Activated CD8-positive, alpha-beta T cell treated with anti-CD3 and anti-CD28 coated beads for 36 hours (primary cell): ENCODE measurements around the gene THOP1. TPM values are rescaled to one million over a fixed set of nuclear protein-coding genes. Genes with fewer than 3 reads are reported as not detected.

Experiments used
- ATAC-seq: fragments of 200-7000 bp; cut with Tn5 transposase; one replicate; pipeline ENCODE4 v1.10.0; 2021; ENCODE audit warnings: mild to moderate bottlenecking, moderate library complexity
- CTCF ChIA-PET: fragments of 350-600 bp; sonication (Branson Sonifier 250); formaldehyde crosslinking; loops from one replicate; lab custom pipeline; 2021; ENCODE audit warnings: antibody characterized with exemption; lab: Charles Lee
- POLR2A ChIA-PET: fragments of 350-600 bp; sonication (Branson Sonifier 250); formaldehyde crosslinking; loops from one replicate; lab custom pipeline; 2021; ENCODE audit warnings: antibody characterized with exemption; lab: Charles Lee
- DNase-seq: peaks from one replicate; pipeline ENCODE4 v3.0.0-alpha.2; 2020
- H3K27ac Mint-ChIP-seq: one replicate; pipeline ENCODE4 v1.8.0; 2021; ENCODE audit warnings: mild to moderate bottlenecking, mixed read lengths
- H3K27me3 Mint-ChIP-seq: one replicate; pipeline ENCODE4 v1.8.0; 2021; ENCODE audit warnings: mixed read lengths
- H3K36me3 Mint-ChIP-seq: one replicate; pipeline ENCODE4 v1.8.0; 2021; ENCODE audit warnings: low read depth, mixed read lengths
- H3K4me1 Mint-ChIP-seq: one replicate; pipeline ENCODE4 v1.8.0; 2021; ENCODE audit warnings: low read depth, mixed read lengths
- H3K4me3 Mint-ChIP-seq: one replicate; pipeline ENCODE4 v1.8.0; 2021; ENCODE audit warnings: mild to moderate bottlenecking, moderate library complexity, mixed read lengths
- H3K9me3 Mint-ChIP-seq: one replicate; pipeline ENCODE4 v1.8.0; 2021; ENCODE audit warnings: mixed read lengths
- intact Hi-C: fragments of 100-400 bp; cut with micrococcal nuclease; formaldehyde crosslinking; loops from one replicate; pipeline ENCODE4 v1.10.0; 2022
- total RNA-seq, 2 experiments: library from RNA; stranded (reverse); gene quantifications; one replicate each; pipeline ENCODE4 v1.2.3, GENCODE V29; 2021
- TF ChIP-seq, protein P1 (sequence below): fragments of 200-600 bp; IDR thresholded peaks from one replicate; pipeline ENCODE4 v1.8.0; 2022; ENCODE audit warnings: antibody characterized with exemption, mild to moderate bottlenecking

The THOP1 gene
- total RNA-seq, 2 experiments from 2014 or later: 157 to 158 TPM

DNA sequence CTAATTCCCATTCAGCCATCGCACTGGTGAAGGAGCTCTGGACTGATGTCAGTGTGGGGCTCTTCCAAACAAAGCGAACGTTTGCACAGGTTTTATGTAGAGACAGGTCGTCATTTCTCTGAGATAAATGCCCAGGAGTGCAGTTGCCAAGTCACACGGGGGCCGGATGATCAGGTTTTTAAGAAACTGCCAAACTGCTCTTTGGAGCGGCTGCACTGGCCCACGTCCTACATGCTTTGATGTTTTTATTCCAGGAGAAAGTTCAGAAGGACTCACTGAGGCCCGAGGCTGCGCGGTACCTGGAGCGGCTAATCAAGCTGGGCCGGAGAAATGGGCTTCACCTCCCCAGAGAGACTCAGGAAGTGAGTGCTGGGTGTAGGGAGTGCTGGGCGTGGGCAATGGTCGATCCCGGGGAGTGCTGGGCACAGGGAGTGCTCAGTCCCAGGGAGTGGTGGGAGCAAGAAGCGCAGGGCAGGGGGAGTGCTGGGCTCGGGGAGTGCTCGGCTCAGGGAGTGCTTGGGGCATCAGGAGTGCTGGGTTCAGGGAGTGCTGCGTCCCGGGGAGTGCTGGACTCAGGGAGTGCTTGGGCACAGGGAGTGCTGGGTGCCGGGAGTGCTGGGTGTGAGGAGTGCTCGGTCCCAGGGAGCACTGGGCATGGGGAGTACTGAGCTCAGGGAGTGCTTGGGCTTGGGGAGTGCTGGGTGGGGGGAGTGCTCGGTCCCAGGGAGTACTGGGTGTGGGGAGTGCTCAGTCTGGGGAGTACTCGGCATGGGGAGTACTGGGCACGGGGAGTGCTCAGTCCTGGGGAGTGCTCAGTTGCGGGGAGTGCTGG, 10.7 kb downstream of the THOP1 start:
- DNase-seq: no peak
- H3K4me1 Mint-ChIP-seq: no peaks in the 10 kb centered on the region
- ChIA-PET CTCF (no interaction called here), POLR2A (no interaction called here)
- H3K27ac Mint-ChIP-seq: no peak overlapping the region
- TF ChIP-seq, protein P1, sequence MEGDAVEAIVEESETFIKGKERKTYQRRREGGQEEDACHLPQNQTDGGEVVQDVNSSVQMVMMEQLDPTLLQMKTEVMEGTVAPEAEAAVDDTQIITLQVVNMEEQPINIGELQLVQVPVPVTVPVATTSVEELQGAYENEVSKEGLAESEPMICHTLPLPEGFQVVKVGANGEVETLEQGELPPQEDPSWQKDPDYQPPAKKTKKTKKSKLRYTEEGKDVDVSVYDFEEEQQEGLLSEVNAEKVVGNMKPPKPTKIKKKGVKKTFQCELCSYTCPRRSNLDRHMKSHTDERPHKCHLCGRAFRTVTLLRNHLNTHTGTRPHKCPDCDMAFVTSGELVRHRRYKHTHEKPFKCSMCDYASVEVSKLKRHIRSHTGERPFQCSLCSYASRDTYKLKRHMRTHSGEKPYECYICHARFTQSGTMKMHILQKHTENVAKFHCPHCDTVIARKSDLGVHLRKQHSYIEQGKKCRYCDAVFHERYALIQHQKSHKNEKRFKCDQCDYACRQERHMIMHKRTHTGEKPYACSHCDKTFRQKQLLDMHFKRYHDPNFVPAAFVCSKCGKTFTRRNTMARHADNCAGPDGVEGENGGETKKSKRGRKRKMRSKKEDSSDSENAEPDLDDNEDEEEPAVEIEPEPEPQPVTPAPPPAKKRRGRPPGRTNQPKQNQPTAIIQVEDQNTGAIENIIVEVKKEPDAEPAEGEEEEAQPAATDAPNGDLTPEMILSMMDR: no peak
- H3K4me3 Mint-ChIP-seq: no peak overlapping the region
- intact Hi-C loops: no loop called here
- no peaks in the 10 kb centered on the region for H3K9me3 Mint-ChIP-seq
- ATAC-seq: no peak
- no peaks in the 10 kb centered on the region for H3K27me3 Mint-ChIP-seq
- peaks cover 37% of the 10 kb centered on the region for H3K36me3 Mint-ChIP-seq

DNA sequence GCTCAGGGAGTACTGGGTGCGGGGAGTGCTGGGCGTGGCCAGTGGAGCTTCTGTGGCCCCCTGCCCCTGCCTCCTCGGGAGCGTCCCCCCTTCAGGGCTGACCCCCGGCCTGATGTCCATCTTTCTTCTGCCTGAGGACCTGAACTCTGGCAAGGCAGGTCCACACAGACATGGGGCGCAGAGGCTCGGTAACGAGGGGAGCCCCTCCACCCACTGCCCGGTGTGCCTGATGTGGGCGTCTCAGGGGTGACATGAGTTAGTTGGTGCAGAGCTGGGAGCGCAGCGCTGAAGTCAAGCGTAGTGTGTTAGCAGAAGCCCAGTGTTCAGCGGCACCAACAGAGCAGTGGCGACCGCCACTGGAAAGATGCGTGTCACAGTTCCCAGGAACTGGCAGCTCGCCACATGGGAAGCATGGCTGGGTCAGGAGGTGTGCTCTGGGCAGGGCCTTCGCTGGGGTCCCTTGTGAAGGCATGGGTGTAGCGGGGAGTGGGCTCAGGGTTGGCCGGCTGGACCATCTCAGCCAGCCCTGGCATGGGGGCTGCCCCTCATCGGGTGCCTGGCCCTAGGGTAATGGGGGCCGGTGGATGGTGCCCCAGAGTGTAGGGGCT, 11.5 kb downstream of the THOP1 start:
- CTCF ChIA-PET: no interaction called here
- H3K27me3 Mint-ChIP-seq: no peaks in the 10 kb centered on the region
- intact Hi-C loops: no loop called here
- TF ChIP-seq, protein P1: no peak
- no peaks in the 10 kb centered on the region for H3K9me3 Mint-ChIP-seq
- ATAC-seq (no peak), DNase-seq (no peak)
- H3K4me3 Mint-ChIP-seq: no peak overlapping the region
- H3K4me1 Mint-ChIP-seq: no peaks in the 10 kb centered on the region
- POLR2A ChIA-PET: no interaction called here
- peaks cover 40% of the 10 kb centered on the region for H3K36me3 Mint-ChIP-seq
- H3K27ac Mint-ChIP-seq: no peak overlapping the region

DNA sequence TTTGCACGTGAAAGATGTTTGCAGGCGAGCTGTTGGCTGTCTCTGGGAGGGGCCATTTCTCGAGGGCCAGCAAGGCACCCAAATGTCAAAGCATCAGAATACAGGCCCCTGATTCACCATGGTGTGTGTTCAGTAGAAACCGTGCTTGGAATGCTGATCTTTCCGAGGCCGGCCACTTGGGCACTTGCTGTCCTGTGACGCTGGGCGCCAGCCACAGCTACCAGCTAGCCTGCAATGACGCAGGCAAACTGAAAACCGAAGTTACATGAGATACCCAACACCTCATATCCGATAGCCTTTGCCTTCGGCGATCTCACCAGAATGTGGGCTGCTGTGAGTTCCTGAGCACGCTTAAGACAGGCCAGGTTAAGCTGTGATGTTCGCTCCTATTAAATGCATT, 12.0 kb downstream of the THOP1 start:
- Mint-ChIP-seq H3K36me3 (peaks cover 37% of the 10 kb centered on the region), H3K9me3 (no peaks in the 10 kb centered on the region), H3K4me1 (no peaks in the 10 kb centered on the region), H3K4me3 (no peak overlapping the region), H3K27ac (no peak overlapping the region), H3K27me3 (no peaks in the 10 kb centered on the region)
- ATAC-seq (no peak), DNase-seq (no peak)
- CTCF ChIA-PET: no interaction called here
- intact Hi-C loops: no loop called here
- TF ChIP-seq, protein P1: no peak
- POLR2A ChIA-PET: no interaction called here

DNA sequence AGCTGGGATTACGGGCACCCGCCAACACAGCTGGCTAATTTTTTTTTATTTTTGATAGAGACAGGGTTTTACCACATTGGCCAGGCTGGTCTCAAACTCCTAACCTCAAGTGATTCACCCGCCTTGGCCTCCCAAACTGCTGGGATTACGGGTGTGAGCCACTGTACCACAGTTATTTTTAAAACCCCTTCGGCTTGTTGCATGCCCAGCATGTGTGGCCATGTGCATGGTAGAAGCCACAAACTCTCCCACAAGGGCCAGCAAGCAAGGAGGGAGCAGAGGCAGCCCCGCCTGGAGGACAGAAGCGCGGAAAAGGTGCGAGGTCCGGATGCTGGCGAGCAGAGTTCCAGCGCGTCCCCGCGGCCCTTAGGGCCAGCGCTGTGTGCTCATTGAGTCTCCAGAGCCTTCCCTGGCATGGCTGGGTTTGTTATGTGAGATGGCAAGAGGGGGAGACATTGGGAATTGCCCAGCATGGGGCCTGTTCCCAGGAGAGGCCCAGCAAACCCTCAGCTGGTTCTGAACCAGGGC, 12.9 kb downstream of the THOP1 start:
- H3K36me3 Mint-ChIP-seq: peaks cover 39% of the 10 kb centered on the region
- CTCF ChIA-PET: no interaction called here
- POLR2A ChIA-PET: no interaction called here

More for the DNA sequence above, 12.9 kb downstream of the THOP1 start:
- H3K27ac Mint-ChIP-seq: no peak overlapping the region
- no peaks in the 10 kb centered on the region for H3K9me3 Mint-ChIP-seq
- TF ChIP-seq, protein P1: no peak
- H3K4me1 Mint-ChIP-seq: no peaks in the 10 kb centered on the region
- ATAC-seq (no peak), DNase-seq (no peak)
- H3K27me3 Mint-ChIP-seq: no peaks in the 10 kb centered on the region
- intact Hi-C loops: no loop called here
- H3K4me3 Mint-ChIP-seq: no peak overlapping the region
